Measurements from ENCODE around the gene MDN1.

Gene MDN1

DNA sequence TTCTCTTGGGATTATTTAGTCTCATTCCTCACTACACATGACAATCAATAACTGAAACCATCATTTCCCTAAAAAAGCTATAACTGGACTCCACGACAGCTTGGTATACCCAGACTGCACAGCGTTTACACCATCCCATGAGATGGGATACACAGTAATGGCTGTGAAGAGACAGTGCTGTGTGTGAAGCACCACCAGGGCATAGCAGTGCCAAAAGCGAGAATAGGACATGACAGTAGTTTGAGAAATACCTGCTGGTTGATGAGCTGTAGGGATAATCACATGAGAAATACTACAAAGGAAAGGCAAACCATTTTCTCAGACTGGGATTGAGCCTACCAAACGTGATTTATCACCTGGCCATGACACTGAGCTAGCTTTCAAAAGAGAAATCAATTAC is 158.6 kb downstream of the MDN1 start:
- H3K4me3 ChIP-seq (ENCODE audit: low read depth, low read length), result no peak overlapping the region
- no peak for TF ChIP-seq CTCF (IDR thresholded peaks at IDR 0.05; ENCODE audit: low read depth, low read length)

DNA sequence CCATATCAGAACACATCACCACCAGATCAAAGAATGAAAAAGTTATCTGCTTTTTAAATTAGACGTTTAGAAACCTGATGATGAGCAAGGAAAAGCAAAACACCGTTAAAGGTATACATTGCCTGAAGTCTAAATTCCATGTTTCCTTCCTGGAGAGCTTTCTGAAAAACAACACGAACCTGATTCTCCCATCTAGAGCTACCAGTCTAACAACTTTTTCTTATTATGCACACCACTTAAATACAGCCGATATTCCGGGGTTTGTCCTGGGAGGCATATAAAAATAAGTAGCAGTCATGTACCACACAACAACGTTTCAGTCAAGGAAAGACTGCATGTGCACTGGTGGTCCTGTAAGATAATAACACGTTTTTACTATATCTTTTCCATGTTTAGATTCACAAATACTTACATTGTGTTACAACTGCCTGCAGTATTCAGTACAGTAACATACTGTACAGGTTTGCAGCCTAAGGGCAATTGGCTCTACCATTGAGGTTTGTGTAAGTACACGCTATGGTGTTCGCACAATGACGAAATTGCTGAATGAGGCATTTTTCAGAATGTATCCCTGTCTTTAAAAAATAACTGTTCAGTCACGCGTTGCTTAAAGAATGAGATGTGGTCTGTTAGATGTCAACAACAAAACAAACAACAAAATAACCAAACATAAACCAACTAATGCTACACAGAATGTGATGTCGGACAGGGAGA is 162.0 kb downstream of the MDN1 start:
- H3K4me3 ChIP-seq (ENCODE audit: low read depth, low read length), result no peak overlapping the region
- TF ChIP-seq CTCF (IDR thresholded peaks at IDR 0.05; ENCODE audit: low read depth, low read length), result no peak

DNA sequence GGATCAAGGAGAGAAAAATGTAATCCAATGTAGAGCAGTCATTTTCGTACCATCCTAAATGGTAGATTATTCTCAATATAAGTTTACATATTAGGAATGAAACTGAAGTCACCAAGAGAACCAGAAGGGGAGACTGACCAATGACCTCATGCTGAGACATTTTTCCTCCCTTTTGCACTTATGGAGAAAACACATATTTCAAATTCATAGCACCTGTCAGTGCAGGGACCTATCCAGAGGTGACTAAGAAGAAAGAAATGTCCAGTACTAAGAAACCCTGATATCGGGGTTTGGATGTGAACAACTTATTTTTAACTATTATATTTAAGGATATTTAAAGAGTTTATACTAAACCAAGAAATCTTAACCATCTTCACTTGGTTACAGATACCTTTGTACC is 164.5 kb downstream of the MDN1 start:
- no peak overlapping the region for H3K4me3 ChIP-seq (ENCODE audit: low read depth, low read length)
- no peak for TF ChIP-seq CTCF (IDR thresholded peaks at IDR 0.05; ENCODE audit: low read depth, low read length)

- H3K4me3 ChIP-seq (ENCODE audit: low read depth, low read length), result no peak overlapping the region
- TF ChIP-seq CTCF (IDR thresholded peaks at IDR 0.05; ENCODE audit: low read depth, low read length), result no peak
These were observed 169.0 kb downstream of the MDN1 start for GRCh38 chr6:89650579-89650978.

DNA sequence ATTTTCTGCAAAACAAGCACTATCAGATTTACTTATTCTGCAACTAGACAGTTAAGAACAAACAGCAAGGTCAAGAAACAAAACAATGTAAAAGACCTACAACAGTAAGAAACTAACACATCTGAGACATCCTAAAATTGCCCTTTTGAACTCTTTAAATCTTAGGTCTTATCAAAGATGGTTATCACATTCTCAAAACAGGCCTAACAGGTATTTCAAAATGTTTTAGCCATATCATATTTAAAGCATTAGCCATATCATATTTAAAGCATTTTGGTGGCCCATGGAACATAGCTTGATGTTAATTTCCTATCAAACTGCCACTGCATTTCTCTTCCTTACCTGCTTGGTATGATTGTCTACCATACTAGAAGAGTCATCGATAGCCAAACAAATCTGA is 169.9 kb downstream of the MDN1 start:
- TF ChIP-seq CTCF (IDR thresholded peaks at IDR 0.05; ENCODE audit: low read depth, low read length), result no peak

DNA sequence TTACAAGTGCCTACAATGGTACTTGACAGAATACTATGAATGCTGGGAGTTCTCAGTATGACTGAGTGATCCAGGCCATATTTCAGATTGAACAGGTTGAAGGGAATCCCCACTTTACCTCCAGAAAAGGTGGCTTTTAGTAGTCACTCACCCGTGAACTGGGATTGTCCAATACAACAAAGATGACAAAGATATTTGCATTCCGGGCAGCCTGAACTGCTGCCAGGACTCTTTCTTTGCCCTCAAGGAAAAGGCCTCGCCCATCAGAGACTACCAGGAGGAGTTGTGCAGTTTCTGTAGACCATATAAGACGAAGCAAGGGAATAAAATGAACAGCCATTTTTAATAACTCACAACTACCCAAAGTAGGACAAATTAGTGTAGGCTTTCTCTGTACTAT is 174.7 kb downstream of the MDN1 start:
- H3K4me3 ChIP-seq (ENCODE audit: low read depth, low read length), result no peak overlapping the region
- TF ChIP-seq CTCF (IDR thresholded peaks at IDR 0.05; ENCODE audit: low read depth, low read length), result no peak

More for the DNA sequence above, 169.9 kb downstream of the MDN1 start:
- H3K4me3 ChIP-seq (ENCODE audit: low read depth, low read length), result no peak overlapping the region

DNA sequence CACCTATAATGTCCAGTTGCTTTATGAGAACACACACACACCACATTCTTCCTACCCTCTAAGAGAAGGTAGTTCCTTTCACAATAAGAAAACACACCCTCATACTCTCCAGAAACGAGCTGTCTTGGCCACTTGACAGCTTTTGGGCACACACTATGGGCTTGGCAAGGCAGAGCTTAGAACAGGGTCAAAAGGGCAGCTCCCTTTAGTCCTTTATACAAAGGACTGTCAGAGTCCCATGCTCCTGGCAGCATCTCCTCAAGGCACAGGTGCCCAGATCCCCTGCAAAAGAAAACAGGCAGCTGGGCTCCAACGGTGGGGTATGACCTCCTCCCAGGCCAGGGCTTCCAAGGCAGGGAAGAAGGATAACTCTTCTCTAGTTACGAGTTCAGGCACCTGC is 176.2 kb downstream of the MDN1 start:
- H3K4me3 ChIP-seq (ENCODE audit: low read depth, low read length), result no peak overlapping the region
- no peak for TF ChIP-seq CTCF (IDR thresholded peaks at IDR 0.05; ENCODE audit: low read depth, low read length)

Measured in WI38 (cell line).